Body of pancreas (tissue), 4 donors: Measurements from ENCODE around the gene BCL11B.

Source experiments
- CTCF ChIP-seq, 7 experiments: fragments of 450-650 bp in 4 of 7; fragments of 200-600 bp in 3 of 7; sonication (generic) in 3 of 7; IDR thresholded peaks; one replicate each; pipeline ENCODE4 v1.5.1; 2016 to 2019; ENCODE audit warnings: antibody characterized with exemption in 7 of 7
- POLR2A ChIP-seq, 3 donors: fragments of 450-650 bp; IDR thresholded peaks; one replicate each; pipeline ENCODE4 v1.6.1; 2016; ENCODE audit warnings: antibody characterized with exemption in 3 of 3, mild to moderate bottlenecking in 2 of 3

GRCh38 chr14:99124482-99125105, 147.4 kb downstream of the BCL11B start:
- no peak for TF ChIP-seq CTCF (IDR thresholded peaks at IDR 0.05)
- TF ChIP-seq POLR2A (IDR thresholded peaks at IDR 0.05) = no peak
